GM03348 (cell line): ENCODE measurements around the gene STAG1.
"Not testable (repeated sequence)": the region's sequence is repeated elsewhere in the genome, so short reads cannot be mapped to it uniquely, and the experiment has no call there.

Experiments
- DNase-seq: peaks from one replicate; pipeline ENCODE4 v3.0.0; 2012; ENCODE audit warnings: low spot score

The STAG1 gene

GRCh38 chr3:136745916-136746315, 6.3 kb downstream of the STAG1 start:
- no peak for DNase-seq

GRCh38 chr3:136741063-136741462, 11.1 kb downstream of the STAG1 start:
- no peak for DNase-seq

GRCh38 chr3:136740351-136740958, 11.7 kb downstream of the STAG1 start:
- no peak for DNase-seq

GRCh38 chr3:136736950-136737349, 15.2 kb downstream of the STAG1 start:
- DNase-seq, result not testable (repeated sequence)

- no peak for DNase-seq
These were observed 17.1 kb downstream of the STAG1 start for GRCh38 chr3:136735103-136735502.

GRCh38 chr3:136734382-136735070, 17.7 kb downstream of the STAG1 start:
- no peak for DNase-seq

- no peak for DNase-seq
These were observed 18.8 kb downstream of the STAG1 start for GRCh38 chr3:136733317-136733833.

GRCh38 chr3:136731274-136731884, 20.8 kb downstream of the STAG1 start:
- no peak for DNase-seq

GRCh38 chr3:136730595-136731273, 21.4 kb downstream of the STAG1 start:
- no peak for DNase-seq

- peak; percentile 45 for DNase-seq
These were observed 23.3 kb downstream of the STAG1 start for GRCh38 chr3:136728918-136729317.

GRCh38 chr3:136728473-136728872, 23.7 kb downstream of the STAG1 start:
- DNase-seq, result no peak

GRCh38 chr3:136725468-136725867, 26.7 kb downstream of the STAG1 start:
- DNase-seq, result no peak

GRCh38 chr3:136722916-136723315, 29.3 kb downstream of the STAG1 start:
- not testable (repeated sequence) for DNase-seq

GRCh38 chr3:136722399-136722798, 29.8 kb downstream of the STAG1 start:
- not testable (repeated sequence) for DNase-seq

- DNase-seq, result no peak
These were observed 32.1 kb downstream of the STAG1 start for GRCh38 chr3:136720091-136720490.

- DNase-seq, result no peak
These were observed 35.5 kb downstream of the STAG1 start for GRCh38 chr3:136716629-136717028.

- DNase-seq, result no peak
These were observed 38.2 kb downstream of the STAG1 start for GRCh38 chr3:136714020-136714419.

GRCh38 chr3:136712941-136713340, 39.2 kb downstream of the STAG1 start:
- DNase-seq, result no peak

GRCh38 chr3:136711888-136712287, 40.3 kb downstream of the STAG1 start:
- not testable (repeated sequence) for DNase-seq

GRCh38 chr3:136711277-136711676, 40.9 kb downstream of the STAG1 start:
- DNase-seq, result no peak

- not testable (repeated sequence) for DNase-seq
These were observed 42.4 kb downstream of the STAG1 start for GRCh38 chr3:136709775-136710174.

GRCh38 chr3:136708333-136708985, 43.7 kb downstream of the STAG1 start:
- no peak for DNase-seq
